KMS-11 (cell line): ENCODE data around the gene PPARGC1A.

Experiments used
- H2AFZ ChIP-seq: fragments of 200-600 bp; sonication (generic); 2 replicates; pipeline ENCODE4 v1.6.1; 2016; ENCODE audit warnings: antibody characterized with exemption, mixed run types, low read depth
- H3K27ac ChIP-seq: fragments of 200-600 bp; sonication (generic); 2 replicates; pipeline ENCODE4 v1.6.1; 2016; ENCODE audit warnings: mild to moderate bottlenecking, mixed run types
- H3K27me3 ChIP-seq: fragments of 200-600 bp; sonication (generic); 2 replicates; pipeline ENCODE4 v1.6.1; 2017; ENCODE audit warnings: mild to moderate bottlenecking, low read depth, mixed run types, moderate library complexity; ENCODE audit not compliant: insufficient read depth
- H3K36me3 ChIP-seq: fragments of 200-600 bp; sonication (generic); 2 replicates; pipeline ENCODE4 v1.6.1; 2017; ENCODE audit warnings: mild to moderate bottlenecking, mixed run types; ENCODE audit not compliant: insufficient read depth
- H3K4me1 ChIP-seq: fragments of 200-600 bp; sonication (generic); 2 replicates; pipeline ENCODE4 v1.6.1; 2016; ENCODE audit warnings: mild to moderate bottlenecking, low read depth, mixed run types; ENCODE audit not compliant: poor library complexity, severe bottlenecking
- H3K4me2 ChIP-seq: fragments of 200-600 bp; sonication (generic); 2 replicates; pipeline ENCODE4 v1.7.0; 2016; ENCODE audit warnings: mild to moderate bottlenecking, mixed run types
- H3K4me3 ChIP-seq: fragments of 200-600 bp; sonication (generic); IDR thresholded peaks from 2 replicates; pipeline ENCODE4 v1.6.1; 2017; ENCODE audit warnings: low read depth, low read length, mixed read lengths; ENCODE audit not compliant: insufficient read depth
- H3K79me2 ChIP-seq: fragments of 200-600 bp; sonication (generic); 2 replicates; pipeline ENCODE4 v1.6.1; 2016; ENCODE audit warnings: low read depth, mixed run types; ENCODE audit not compliant: insufficient read depth
- H3K9ac ChIP-seq: fragments of 200-600 bp; sonication (generic); 2 replicates; pipeline ENCODE4 v1.6.1; 2016; ENCODE audit warnings: mild to moderate bottlenecking, mixed run types
- H4K20me1 ChIP-seq: fragments of 200-600 bp; sonication (generic); 2 replicates; pipeline ENCODE4 v1.6.1; 2016; ENCODE audit warnings: mild to moderate bottlenecking, mixed run types; ENCODE audit not compliant: insufficient read depth
- CTCF ChIP-seq: fragments of 200-600 bp; sonication (generic); conservative IDR thresholded peaks from 2 replicates; pipeline ENCODE4 v1.6.1; 2017; ENCODE audit warnings: low read depth, mild to moderate bottlenecking, antibody characterized with exemption, low read length, moderate library complexity, mixed read lengths

Gene PPARGC1A

GRCh38 chr4:23903859-23904438 is 14.1 kb upstream of the PPARGC1A start:
- Histone ChIP-seq H3K9ac (no peak overlapping the region), H3K4me1 (peaks cover 7% of the 10 kb centered on the region), H3K36me3 (no peaks in the 10 kb centered on the region), H3K4me2 (no peak overlapping the region), H3K79me2 (no peaks in the 10 kb centered on the region), H2AFZ (no peak overlapping the region), H3K27ac (no peak overlapping the region), H3K27me3 (no peaks in the 10 kb centered on the region), H3K4me3 (no peak overlapping the region), H4K20me1 (no peaks in the 10 kb centered on the region)
- no peak for TF ChIP-seq CTCF

- Histone ChIP-seq H3K79me2 (no peaks in the 10 kb centered on the region), H3K9ac (no peak overlapping the region), H3K4me2 (no peak overlapping the region), H2AFZ (no peak overlapping the region), H3K36me3 (no peaks in the 10 kb centered on the region), H3K27ac (no peak overlapping the region), H3K4me3 (no peak overlapping the region), H3K4me1 (peaks cover 24% of the 10 kb centered on the region), H3K27me3 (no peaks in the 10 kb centered on the region), H4K20me1 (no peaks in the 10 kb centered on the region)
- TF ChIP-seq CTCF: no peak
These were observed 12.5 kb upstream of the PPARGC1A start for GRCh38 chr4:23902222-23902804.

GRCh38 chr4:23900636-23901035 is 10.8 kb upstream of the PPARGC1A start:
- no peak for TF ChIP-seq CTCF

GRCh38 chr4:23899565-23899964 is 9.7 kb upstream of the PPARGC1A start:
- Histone ChIP-seq H2AFZ (no peak overlapping the region), H3K79me2 (no peaks in the 10 kb centered on the region), H3K4me3 (no peak overlapping the region), H3K27ac (no peak overlapping the region), H3K4me1 (peaks cover 36% of the 10 kb centered on the region), H3K4me2 (no peak overlapping the region), H4K20me1 (no peaks in the 10 kb centered on the region), H3K9ac (no peak overlapping the region), H3K36me3 (no peaks in the 10 kb centered on the region), H3K27me3 (no peaks in the 10 kb centered on the region)
- TF ChIP-seq CTCF: no peak

More at GRCh38 chr4:23900636-23901035, 10.8 kb upstream of the PPARGC1A start:
- H4K20me1 ChIP-seq: no peaks in the 10 kb centered on the region
- H3K9ac ChIP-seq: no peak overlapping the region
- no peaks in the 10 kb centered on the region for H3K36me3 ChIP-seq
- H3K4me3 ChIP-seq: no peak overlapping the region
- H3K27me3 ChIP-seq: no peaks in the 10 kb centered on the region
- H3K27ac ChIP-seq: no peak overlapping the region
- peaks cover 36% of the 10 kb centered on the region for H3K4me1 ChIP-seq
- no peak overlapping the region for H3K4me2 ChIP-seq
- no peak overlapping the region for H2AFZ ChIP-seq
- H3K79me2 ChIP-seq: no peaks in the 10 kb centered on the region
